Astrocyte of the spinal cord (primary cell): ENCODE data around the gene KIAA1328.

ENCODE experiments used
- DNase-seq: peaks from one replicate; pipeline ENCODE4 v3.0.0; 2011; ENCODE audit warnings: low read depth, low spot score
- H3K4me3 ChIP-seq: 2 replicates; pipeline ENCODE4 v1.5.1; 2011; ENCODE audit warnings: low read depth, mild to moderate bottlenecking, low read length, moderate library complexity
- CTCF ChIP-seq: IDR thresholded peaks from 2 replicates; pipeline ENCODE4 v1.5.1; 2012; ENCODE audit warnings: low read depth, mild to moderate bottlenecking, low read length, inconsistent platforms
- in situ Hi-C: cut with HindIII; loops from 2 replicates; pipeline ENCODE4 v1.10.0; 2017; ENCODE audit warnings: low sequenced_read_pairs

Gene KIAA1328

GRCh38 chr18:37251679-37252078 lies 422.8 kb downstream of the KIAA1328 start:
- in situ Hi-C loops = no loop called here
- no peak for TF ChIP-seq CTCF
- DNase-seq = no peak
- H3K4me3 ChIP-seq = no peak overlapping the region

- no peak for DNase-seq
- in situ Hi-C loops = no loop called here
- H3K4me3 ChIP-seq = no peak overlapping the region
- no peak for TF ChIP-seq CTCF
These were observed 423.4 kb downstream of the KIAA1328 start for GRCh38 chr18:37252342-37252741.

- TF ChIP-seq CTCF = no peak
- in situ Hi-C loops = no loop called here
- H3K4me3 ChIP-seq = no peak overlapping the region
- no peak for DNase-seq
These were observed 424.0 kb downstream of the KIAA1328 start for GRCh38 chr18:37252854-37253393.

DNA sequence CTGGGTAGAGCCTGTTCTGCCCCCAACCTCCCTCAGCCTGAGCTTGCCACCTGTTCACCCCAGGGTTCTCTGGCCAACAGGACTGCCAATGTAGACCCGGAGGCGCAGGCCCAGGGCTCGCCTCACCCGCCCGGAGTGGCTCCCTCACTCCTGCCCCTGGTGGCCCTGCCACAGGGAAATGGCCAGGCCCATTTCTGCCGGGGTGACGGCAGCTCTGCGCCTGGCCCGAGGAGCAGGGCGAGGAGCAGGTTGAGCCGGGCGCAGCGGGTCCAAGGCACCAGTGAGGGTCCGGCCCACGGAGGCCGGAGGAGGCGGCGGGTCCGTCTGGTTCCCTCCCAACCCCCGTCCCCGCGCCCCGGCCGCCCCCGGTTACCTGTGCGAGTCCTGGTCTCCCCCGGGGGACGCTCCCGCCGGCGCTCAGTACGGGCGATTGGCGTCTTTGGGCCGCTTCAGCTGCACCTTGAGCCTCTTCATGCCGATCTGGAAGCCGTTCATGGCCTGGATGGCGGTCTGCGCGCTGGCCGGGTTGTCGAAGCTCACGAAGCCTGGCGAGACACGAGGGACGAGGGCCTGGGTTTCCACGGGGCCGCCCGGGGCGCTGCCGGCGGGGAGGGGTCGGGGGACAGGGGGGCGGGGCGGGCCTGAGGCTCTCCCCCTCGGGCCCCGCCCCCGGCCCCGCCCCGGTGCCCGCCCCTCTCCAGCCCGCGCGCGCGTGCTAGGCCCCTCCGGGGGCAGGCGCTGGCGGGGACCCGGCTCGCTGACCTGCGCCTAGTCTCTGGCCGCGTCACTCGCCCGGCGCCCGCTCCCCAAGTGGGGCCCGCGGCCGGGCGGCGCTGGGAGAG lies 424.7 kb downstream of the KIAA1328 start:
- no peak for TF ChIP-seq CTCF
- in situ Hi-C loops = no loop called here
- H3K4me3 ChIP-seq = peak overlapping the region; percentile 26
- no peak for DNase-seq

DNA sequence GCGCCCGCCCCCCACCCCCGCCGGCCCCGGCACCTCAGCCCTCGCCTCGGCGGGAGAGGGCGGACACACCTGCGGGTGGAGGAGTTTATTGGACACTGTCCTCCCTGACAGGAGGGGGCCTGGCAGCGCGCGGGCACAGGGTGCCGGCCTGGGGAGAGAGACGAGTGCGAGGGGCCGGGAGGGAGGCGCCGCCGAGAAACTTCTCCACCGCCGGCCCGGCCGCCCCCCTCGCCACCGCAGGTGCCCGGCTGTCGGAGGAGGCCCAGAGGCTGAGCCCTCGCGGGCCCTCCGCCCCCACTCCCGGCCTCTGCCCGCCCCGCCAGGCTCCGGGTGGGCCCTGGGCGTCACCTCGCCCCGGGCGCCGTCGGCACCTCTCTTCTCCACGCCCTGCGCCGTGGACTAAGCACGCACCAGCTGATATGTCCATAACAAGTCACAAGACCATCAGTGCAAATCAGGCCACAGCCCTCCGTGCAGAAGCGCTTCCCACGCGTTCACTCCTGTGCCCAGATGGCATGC lies 425.4 kb downstream of the KIAA1328 start:
- no peak for TF ChIP-seq CTCF
- no peak for DNase-seq
- in situ Hi-C loops = no loop called here
- H3K4me3 ChIP-seq = no peak overlapping the region

- H3K4me3 ChIP-seq = no peak overlapping the region
- no peak for TF ChIP-seq CTCF
- no peak for DNase-seq
- in situ Hi-C loops = no loop called here
These were observed 426.0 kb downstream of the KIAA1328 start for GRCh38 chr18:37254973-37255372.
